ENCODE measurements around the gene CRHR1. TPM values are rescaled to one million over a fixed set of nuclear protein-coding genes. Genes with fewer than 3 reads are reported as not detected.

CRHR1 gene
- total RNA-seq, 2 experiments from 2014 or later = not detected

DNA sequence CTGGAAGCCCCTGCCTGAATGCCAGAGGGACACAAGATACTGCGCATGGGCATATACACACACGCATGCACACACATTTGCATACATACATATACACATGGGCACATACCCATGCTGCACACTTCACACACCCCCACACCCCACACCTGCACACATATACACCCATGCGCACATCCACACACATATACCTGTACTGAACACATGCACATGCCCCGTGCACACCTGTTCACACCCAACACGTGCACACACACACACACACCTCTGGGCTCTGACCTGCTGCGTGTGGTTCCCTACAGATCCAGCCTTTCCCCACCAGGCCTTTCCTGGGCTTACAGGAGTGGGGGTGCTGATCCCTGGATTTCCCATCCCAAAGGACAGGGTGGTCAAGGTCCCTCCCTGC, 66.9 kb downstream of the CRHR1 start:
- TF ChIP-seq, protein P1, sequence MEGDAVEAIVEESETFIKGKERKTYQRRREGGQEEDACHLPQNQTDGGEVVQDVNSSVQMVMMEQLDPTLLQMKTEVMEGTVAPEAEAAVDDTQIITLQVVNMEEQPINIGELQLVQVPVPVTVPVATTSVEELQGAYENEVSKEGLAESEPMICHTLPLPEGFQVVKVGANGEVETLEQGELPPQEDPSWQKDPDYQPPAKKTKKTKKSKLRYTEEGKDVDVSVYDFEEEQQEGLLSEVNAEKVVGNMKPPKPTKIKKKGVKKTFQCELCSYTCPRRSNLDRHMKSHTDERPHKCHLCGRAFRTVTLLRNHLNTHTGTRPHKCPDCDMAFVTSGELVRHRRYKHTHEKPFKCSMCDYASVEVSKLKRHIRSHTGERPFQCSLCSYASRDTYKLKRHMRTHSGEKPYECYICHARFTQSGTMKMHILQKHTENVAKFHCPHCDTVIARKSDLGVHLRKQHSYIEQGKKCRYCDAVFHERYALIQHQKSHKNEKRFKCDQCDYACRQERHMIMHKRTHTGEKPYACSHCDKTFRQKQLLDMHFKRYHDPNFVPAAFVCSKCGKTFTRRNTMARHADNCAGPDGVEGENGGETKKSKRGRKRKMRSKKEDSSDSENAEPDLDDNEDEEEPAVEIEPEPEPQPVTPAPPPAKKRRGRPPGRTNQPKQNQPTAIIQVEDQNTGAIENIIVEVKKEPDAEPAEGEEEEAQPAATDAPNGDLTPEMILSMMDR (IDR thresholded peaks at IDR 0.05) = no peak
- Mint-ChIP-seq H3K4me1 (ENCODE audit: low read depth) (no peaks in the 10 kb centered on the region), H3K4me3 (no peak overlapping the region), H3K27me3 (peaks cover 28% of the 10 kb centered on the region), H3K9me3 (no peaks in the 10 kb centered on the region), H3K36me3 (ENCODE audit: low read depth) (no peaks in the 10 kb centered on the region), H3K27ac (no peak overlapping the region)
- DNase-seq (no peak), ATAC-seq (ENCODE audit: poor library complexity) (no peak)
- Histone ChIP-seq H3K9me3 (ENCODE audit: control insufficient read depth in 1 of 2, insufficient read depth in 1 of 2, low read length in 2 of 2) (peaks cover 0 to 11% of the 10 kb centered on the region in 2 experiments), H3K36me3 (ENCODE audit: insufficient read depth, low read length) (no peaks in the 10 kb centered on the region), H3K4me1 (ENCODE audit: insufficient read depth, low read length) (peaks cover 9% of the 10 kb centered on the region), H3K27me3 (ENCODE audit: control insufficient read depth in 1 of 2, insufficient read depth in 2 of 2, low read length in 2 of 2) (peaks cover 7% of the 10 kb centered on the region in 2 experiments), H3K4me3 (ENCODE audit: low read length) (no peak overlapping the region), H3K27ac (ENCODE audit: low read depth in 1 of 2, low read length in 2 of 2) (no peak overlapping the region)
- ChIA-PET POLR2A (no interaction called here), CTCF (interaction anchor here (1.7 kb wide), 1 partner anchor 19 kb away, joined by 5 read pairs; no protein-coding TSS in a partner anchor)
- intact Hi-C loops (cut with DNase I, micrococcal nuclease) = no loop called here

DNA sequence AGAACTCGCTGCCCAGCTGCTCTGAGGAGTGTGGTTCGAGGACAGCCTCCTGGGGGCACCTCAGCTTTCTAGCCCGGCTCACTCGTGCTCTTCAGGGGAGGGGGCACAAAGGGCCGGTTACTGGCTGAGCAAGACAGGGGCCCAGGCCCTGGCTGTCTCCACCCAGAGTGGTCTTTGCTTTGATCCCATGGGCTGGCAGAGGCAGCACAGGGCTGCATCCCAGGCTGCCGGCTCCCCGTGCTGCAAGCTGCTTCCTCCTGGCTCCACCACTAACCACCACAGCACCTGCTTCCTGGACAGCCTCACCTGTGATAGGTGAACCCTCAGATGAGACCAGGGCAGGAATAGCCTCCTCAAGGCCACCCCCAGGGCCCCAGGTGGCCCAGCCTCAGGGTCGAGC, 67.3 kb downstream of the CRHR1 start:
- ChIA-PET CTCF (interaction anchor here (1.2 to 1.7 kb wide), 4 partner anchors 11 to 211 kb away, joined by 3 to 5 read pairs (median 4); no protein-coding TSS in a partner anchor), POLR2A (no interaction called here)
- Mint-ChIP-seq H3K36me3 (ENCODE audit: low read depth) (no peaks in the 10 kb centered on the region), H3K9me3 (no peaks in the 10 kb centered on the region), H3K4me3 (no peak overlapping the region), H3K27ac (no peak overlapping the region), H3K27me3 (peaks cover 30% of the 10 kb centered on the region), H3K4me1 (ENCODE audit: low read depth) (no peaks in the 10 kb centered on the region)
- Histone ChIP-seq H3K36me3 (ENCODE audit: insufficient read depth, low read length) (no peaks in the 10 kb centered on the region), H3K27ac (ENCODE audit: low read depth in 1 of 2, low read length in 2 of 2) (no peak overlapping the region), H3K27me3 (ENCODE audit: control insufficient read depth in 1 of 2, insufficient read depth in 2 of 2, low read length in 2 of 2) (peaks cover 7% of the 10 kb centered on the region in 2 experiments), H3K4me1 (ENCODE audit: insufficient read depth, low read length) (peaks cover 9% of the 10 kb centered on the region), H3K4me3 (ENCODE audit: low read length) (no peak overlapping the region), H3K9me3 (ENCODE audit: control insufficient read depth in 1 of 2, insufficient read depth in 1 of 2, low read length in 2 of 2) (peaks cover 0 to 11% of the 10 kb centered on the region in 2 experiments)
- DNase-seq = no peak
- TF ChIP-seq, protein P1 (IDR thresholded peaks at IDR 0.05) = no peak
- ATAC-seq (ENCODE audit: poor library complexity) = no peak
- intact Hi-C loops (cut with DNase I, micrococcal nuclease) = no loop called here

DNA sequence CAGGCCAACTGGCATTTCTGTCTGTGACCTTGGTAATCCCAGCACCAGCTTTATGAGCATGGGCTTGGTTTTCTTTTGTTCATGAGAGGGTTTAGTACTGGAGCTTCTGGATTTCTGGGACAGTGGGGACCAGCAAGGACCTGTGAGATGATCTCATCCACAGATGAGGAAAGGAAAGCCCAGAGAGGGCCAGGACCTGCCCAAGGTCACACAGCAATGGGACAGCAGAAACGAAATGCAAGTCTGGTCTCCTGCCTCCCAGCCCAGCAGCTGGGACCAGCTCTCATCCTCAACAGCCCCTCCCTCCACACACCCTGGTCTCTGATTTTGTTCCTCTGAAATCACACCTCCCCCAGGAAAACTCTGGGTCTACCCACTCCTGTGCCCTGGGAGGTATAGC, 67.8 kb downstream of the CRHR1 start:
- Histone ChIP-seq H3K4me1 (ENCODE audit: insufficient read depth, low read length) (peaks cover 9% of the 10 kb centered on the region), H3K4me3 (ENCODE audit: low read length) (no peak overlapping the region), H3K27me3 (ENCODE audit: control insufficient read depth in 1 of 2, insufficient read depth in 2 of 2, low read length in 2 of 2) (peaks cover 7% of the 10 kb centered on the region in 2 experiments), H3K36me3 (ENCODE audit: insufficient read depth, low read length) (no peaks in the 10 kb centered on the region), H3K27ac (ENCODE audit: low read depth in 1 of 2, low read length in 2 of 2) (no peak overlapping the region), H3K9me3 (ENCODE audit: control insufficient read depth in 1 of 2, insufficient read depth in 1 of 2, low read length in 2 of 2) (peaks cover 0 to 11% of the 10 kb centered on the region in 2 experiments)
- ChIA-PET POLR2A (no interaction called here), CTCF (interaction anchor here (1.2 to 1.7 kb wide), 4 partner anchors 10 to 212 kb away, joined by 3 to 5 read pairs (median 4); no protein-coding TSS in a partner anchor)
- no peak for ATAC-seq (ENCODE audit: poor library complexity)
- no peaks in the 10 kb centered on the region for H3K36me3 Mint-ChIP-seq (ENCODE audit: low read depth)
- H3K27me3 Mint-ChIP-seq = peaks cover 30% of the 10 kb centered on the region
- H3K9me3 Mint-ChIP-seq = no peaks in the 10 kb centered on the region
- no peak for DNase-seq
- H3K4me3 Mint-ChIP-seq = no peak overlapping the region
- intact Hi-C loops (cut with DNase I, micrococcal nuclease) = loop anchor here in 1 of 2 experiments (1.0 kb wide), 1 partner anchor 212 kb away; no protein-coding TSS in a partner anchor
- TF ChIP-seq, protein P1 (IDR thresholded peaks at IDR 0.05) = no peak
- no peaks in the 10 kb centered on the region for H3K4me1 Mint-ChIP-seq (ENCODE audit: low read depth)
- H3K27ac Mint-ChIP-seq = no peak overlapping the region

All from CD4-positive, alpha-beta T cell (primary cell).